ENCODE data around the gene ST7.
"Not testable (repeated sequence)": the region's sequence is repeated elsewhere in the genome, so short reads cannot be mapped to it uniquely, and the experiment has no call there.

ST7 gene

GRCh38 chr7:116956477-116956804, 3.1 kb downstream of the ST7 start:
- Histone ChIP-seq H3K36me3 (ENCODE audit: control insufficient read depth, insufficient read depth, low read length) (no peaks in the 10 kb centered on the region), H3K4me3 (replicated peaks; ENCODE audit: low read depth, low read length) (no peak overlapping the region), H3K27me3 (replicated peaks; ENCODE audit: control insufficient read depth, insufficient read depth, low read length) (no peaks in the 10 kb centered on the region)
- DNase-seq (ENCODE audit: extremely low read depth, insufficient read length), result no peak
- TF ChIP-seq CTCF (IDR thresholded peaks at IDR 0.05; ENCODE audit: insufficient read depth, low read length, poor library complexity, severe bottlenecking), result no peak

- Histone ChIP-seq H3K36me3 (ENCODE audit: control insufficient read depth, insufficient read depth, low read length) (no peaks in the 10 kb centered on the region), H3K4me3 (replicated peaks; ENCODE audit: low read depth, low read length) (no peak overlapping the region), H3K27me3 (replicated peaks; ENCODE audit: control insufficient read depth, insufficient read depth, low read length) (no peaks in the 10 kb centered on the region)
- no peak for TF ChIP-seq CTCF (IDR thresholded peaks at IDR 0.05; ENCODE audit: insufficient read depth, low read length, poor library complexity, severe bottlenecking)
- peak; percentile 54 for DNase-seq (ENCODE audit: extremely low read depth, insufficient read length)
Measured at GRCh38 chr7:116957874-116958273, 4.6 kb downstream of the ST7 start.

- H3K27me3 ChIP-seq (replicated peaks; ENCODE audit: control insufficient read depth, insufficient read depth, low read length); H3K4me3 ChIP-seq (replicated peaks; ENCODE audit: low read depth, low read length); DNase-seq (ENCODE audit: extremely low read depth, insufficient read length); H3K36me3 ChIP-seq (ENCODE audit: control insufficient read depth, insufficient read depth, low read length): not testable (repeated sequence)
Measured at GRCh38 chr7:116961966-116962673, 8.8 kb downstream of the ST7 start.

- H3K4me3 ChIP-seq (replicated peaks; ENCODE audit: low read depth, low read length), result no peak overlapping the region
- no peaks in the 10 kb centered on the region for H3K27me3 ChIP-seq (replicated peaks; ENCODE audit: control insufficient read depth, insufficient read depth, low read length)
- no peak for TF ChIP-seq CTCF (IDR thresholded peaks at IDR 0.05; ENCODE audit: insufficient read depth, low read length, poor library complexity, severe bottlenecking)
- no peak for DNase-seq (ENCODE audit: extremely low read depth, insufficient read length)
- no peaks in the 10 kb centered on the region for H3K36me3 ChIP-seq (ENCODE audit: control insufficient read depth, insufficient read depth, low read length)
Measured at GRCh38 chr7:116963234-116963633, 9.9 kb downstream of the ST7 start.

- no peak for TF ChIP-seq CTCF (IDR thresholded peaks at IDR 0.05; ENCODE audit: insufficient read depth, low read length, poor library complexity, severe bottlenecking)
- DNase-seq (ENCODE audit: extremely low read depth, insufficient read length), result no peak
- Histone ChIP-seq H3K4me3 (replicated peaks; ENCODE audit: low read depth, low read length) (no peak overlapping the region), H3K27me3 (replicated peaks; ENCODE audit: control insufficient read depth, insufficient read depth, low read length) (no peaks in the 10 kb centered on the region), H3K36me3 (ENCODE audit: control insufficient read depth, insufficient read depth, low read length) (no peaks in the 10 kb centered on the region)
Measured at GRCh38 chr7:116966601-116967000, 13.3 kb downstream of the ST7 start.

- Histone ChIP-seq H3K4me3 (replicated peaks; ENCODE audit: low read depth, low read length) (no peak overlapping the region), H3K27me3 (replicated peaks; ENCODE audit: control insufficient read depth, insufficient read depth, low read length) (no peaks in the 10 kb centered on the region), H3K36me3 (ENCODE audit: control insufficient read depth, insufficient read depth, low read length) (no peaks in the 10 kb centered on the region)
- TF ChIP-seq CTCF (IDR thresholded peaks at IDR 0.05; ENCODE audit: insufficient read depth, low read length, poor library complexity, severe bottlenecking), result no peak
- DNase-seq (ENCODE audit: extremely low read depth, insufficient read length), result no peak
Measured at GRCh38 chr7:116967254-116967922, 14.1 kb downstream of the ST7 start.
